Epidermal melanocyte (primary cell): ENCODE results near the gene ADSL.
"Not testable (repeated sequence)": the region's sequence is repeated elsewhere in the genome, so short reads cannot be mapped to it uniquely, and the experiment has no call there.

ENCODE experiments used
- DNase-seq: peaks from one replicate; pipeline ENCODE4 v3.0.0; 2011; ENCODE audit warnings: low spot score; ENCODE audit not compliant: insufficient read length

The ADSL gene

GRCh38 chr22:40346185-40347118 lies at the start of gene ADSL:
ADSL (plus strand) TSS chr22:40346500; CDS start chr22:40346559, 59 bp downstream.
- DNase-seq = peak; percentile 90

- no peak for DNase-seq
Measured at GRCh38 chr22:40300316-40300715, 46.0 kb upstream of the ADSL start.

- no peak for DNase-seq
Measured at GRCh38 chr22:40300884-40301672, 45.2 kb upstream of the ADSL start.

GRCh38 chr22:40302149-40302548 lies 44.2 kb upstream of the ADSL start:
- no peak for DNase-seq

- no peak for DNase-seq
Measured at GRCh38 chr22:40305625-40306024, 40.7 kb upstream of the ADSL start.

GRCh38 chr22:40308999-40309573 lies 37.2 kb upstream of the ADSL start:
- no peak for DNase-seq

GRCh38 chr22:40309631-40310030 lies 36.7 kb upstream of the ADSL start:
- no peak for DNase-seq

GRCh38 chr22:40310081-40310767 lies 36.1 kb upstream of the ADSL start:
- DNase-seq = peak; percentile 69

- DNase-seq = no peak
Measured at GRCh38 chr22:40310768-40311120, 35.6 kb upstream of the ADSL start.

GRCh38 chr22:40311646-40312045 lies 34.7 kb upstream of the ADSL start:
- not testable (repeated sequence) for DNase-seq

- no peak for DNase-seq
Measured at GRCh38 chr22:40312050-40312449, 34.2 kb upstream of the ADSL start.

- DNase-seq = no peak
Measured at GRCh38 chr22:40313007-40313406, 33.3 kb upstream of the ADSL start.

- DNase-seq = no peak
Measured at GRCh38 chr22:40314041-40314440, 32.3 kb upstream of the ADSL start.

- no peak for DNase-seq
Measured at GRCh38 chr22:40320687-40321086, 25.6 kb upstream of the ADSL start.

- DNase-seq = no peak
Measured at GRCh38 chr22:40322021-40322420, 24.3 kb upstream of the ADSL start.

- DNase-seq = no peak
Measured at GRCh38 chr22:40322818-40323447, 23.4 kb upstream of the ADSL start.

GRCh38 chr22:40323681-40324171 lies 22.6 kb upstream of the ADSL start:
- DNase-seq = no peak

GRCh38 chr22:40324468-40325305 lies 21.6 kb upstream of the ADSL start:
- DNase-seq = no peak

- no peak for DNase-seq
Measured at GRCh38 chr22:40325315-40325714, 21.0 kb upstream of the ADSL start.
